Fibroblast of lung (primary cell): ENCODE data around the gene MED26. TPM values are rescaled to one million over a fixed set of nuclear protein-coding genes. Genes with fewer than 3 reads are reported as not detected.

Experiments used
- DNase-seq, 2 donors: peaks; one replicate each; pipeline versions ENCODE4 v3.0.0 to v3.0.0-alpha.2; 2010; ENCODE audit warnings: low read depth in 2 of 2
- H2AFZ ChIP-seq: 2 replicates; pipeline ENCODE4 v1.5.1; 2012; ENCODE audit warnings: low read length, control low read depth, inconsistent platforms
- H3K27ac ChIP-seq: 2 replicates; pipeline ENCODE4 v1.5.1; 2011; ENCODE audit warnings: low read length, control low read depth; ENCODE audit not compliant: insufficient read depth
- H3K27me3 ChIP-seq: 2 replicates; pipeline ENCODE4 v1.5.1; 2011; ENCODE audit warnings: mild to moderate bottlenecking, low read length; ENCODE audit not compliant: control insufficient read depth, insufficient read depth
- H3K36me3 ChIP-seq: 2 replicates; pipeline ENCODE4 v1.5.1; 2011; ENCODE audit warnings: low read length; ENCODE audit not compliant: control insufficient read depth, insufficient read depth
- H3K4me1 ChIP-seq: 2 replicates; pipeline ENCODE4 v1.5.1; 2011; ENCODE audit warnings: low read length; ENCODE audit not compliant: control insufficient read depth, insufficient read depth; ENCODE audit errors: extremely low read depth
- H3K4me2 ChIP-seq: 2 replicates; pipeline ENCODE4 v1.5.1; 2011; ENCODE audit warnings: low read length, control low read depth; ENCODE audit not compliant: insufficient read depth; ENCODE audit errors: extremely low read depth
- H3K4me3 ChIP-seq, 4 experiments: fragments of 200-600 bp in 1 of 4; sonication (generic) in 1 of 4; replicated peaks in 1 of 4; 2 replicates each; pipeline ENCODE4 v1.5.1; 2011 to 2016; ENCODE audit warnings: low read length in 4 of 4, low read depth in 3 of 4, mild to moderate bottlenecking in 3 of 4, control low read depth in 2 of 4, inconsistent platforms in 1 of 4, mixed read lengths in 1 of 4; ENCODE audit not compliant: insufficient read depth in 1 of 4; ENCODE audit errors: control extremely low read depth in 1 of 4
- H3K79me2 ChIP-seq: 2 replicates; pipeline ENCODE4 v1.5.1; 2012; ENCODE audit warnings: mild to moderate bottlenecking, low read length, inconsistent platforms; ENCODE audit not compliant: control insufficient read depth, insufficient read depth
- H3K9ac ChIP-seq: 2 replicates; pipeline ENCODE4 v1.5.1; 2011; ENCODE audit warnings: mild to moderate bottlenecking, low read length, control low read depth; ENCODE audit not compliant: insufficient read depth
- H3K9me3 ChIP-seq: 2 replicates; pipeline ENCODE4 v1.5.1; 2012; ENCODE audit warnings: low read depth, low read length; ENCODE audit not compliant: control insufficient read depth, insufficient read depth
- H4K20me1 ChIP-seq: 2 replicates; pipeline ENCODE4 v1.5.1; 2011; ENCODE audit warnings: low read length; ENCODE audit not compliant: control insufficient read depth, insufficient read depth; ENCODE audit errors: extremely low read depth
- CTCF ChIP-seq, 2 donors: IDR thresholded peaks in 1 of 2; conservative IDR thresholded peaks in 1 of 2; 1 replicate in 1 of 2; 2 replicates in 1 of 2; pipeline ENCODE4 v1.5.1; 2011 to 2012; ENCODE audit warnings: low read length in 2 of 2, control low read depth in 1 of 2, inconsistent platforms in 1 of 2, low read depth in 1 of 2, mild to moderate bottlenecking in 1 of 2
- EZH2 ChIP-seq: IDR thresholded peaks from 2 replicates; pipeline ENCODE4 v1.5.1; 2012; ENCODE audit warnings: low read length, control low read depth, mild to moderate bottlenecking; ENCODE audit errors: missing control alignments
- polyA plus RNA-seq, 2 donors: library from polyadenylated mRNA; depleted of rRNA in 1 of 2; stranded (reverse) in 1 of 2; unstranded in 1 of 2; fragments of >200 nt; gene quantifications; 2 replicates each; pipeline ENCODE4 v1.2.1, GENCODE V29; 2011 to 2012; ENCODE audit warnings: missing spikeins in 1 of 2
- total RNA-seq: library from RNA; depleted of rRNA; stranded (reverse); fragments of >200 nt; gene quantifications from 2 replicates; pipeline ENCODE4 v1.2.1, GENCODE V29; 2014

MED26 gene
- total and polyA plus RNA-seq, 2 donors (not counting 1 experiment from before 2014, with no cell fraction given) = 3.7 to 4.5 TPM

- no peak for DNase-seq
- Histone ChIP-seq H3K36me3 (peaks cover 44% of the 10 kb centered on the region), H2AFZ (no peak overlapping the region), H3K4me2 (no peak overlapping the region), H3K79me2 (no peaks in the 10 kb centered on the region), H3K4me1 (no peaks in the 10 kb centered on the region), H3K9ac (no peak overlapping the region), H4K20me1 (no peaks in the 10 kb centered on the region), H3K9me3 (no peaks in the 10 kb centered on the region), H3K27me3 (no peaks in the 10 kb centered on the region), H3K4me3 (no peak overlapping the region), H3K27ac (no peak overlapping the region)
- TF ChIP-seq CTCF (conservative IDR thresholded peaks at IDR 0.05 in 1 of 2, IDR thresholded peaks at IDR 0.05 in 1 of 2; ENCODE audit: low read depth in 1 of 2, low read length in 2 of 2) = no peak
- no peak for TF ChIP-seq EZH2
Observed at GRCh38 chr19:16527334-16527935, 100.6 kb downstream of the MED26 start.

GRCh38 chr19:16525751-16526481 is 102.1 kb downstream of the MED26 start:
- H3K4me2 ChIP-seq = no peak overlapping the region
- no peaks in the 10 kb centered on the region for H3K9me3 ChIP-seq
- H3K27ac ChIP-seq = no peak overlapping the region
- H3K36me3 ChIP-seq = peaks cover 48% of the 10 kb centered on the region
- no peak overlapping the region for H3K9ac ChIP-seq
- no peaks in the 10 kb centered on the region for H3K4me1 ChIP-seq
- H3K4me3 ChIP-seq = no peak overlapping the region
- no peak for DNase-seq
- H2AFZ ChIP-seq = no peak overlapping the region
- H3K79me2 ChIP-seq = no peaks in the 10 kb centered on the region
- no peak for TF ChIP-seq CTCF (conservative IDR thresholded peaks at IDR 0.05 in 1 of 2, IDR thresholded peaks at IDR 0.05 in 1 of 2; ENCODE audit: low read depth in 1 of 2, low read length in 2 of 2)
- TF ChIP-seq EZH2 = no peak
- H4K20me1 ChIP-seq = no peaks in the 10 kb centered on the region
- H3K27me3 ChIP-seq = no peaks in the 10 kb centered on the region

- H3K4me1 ChIP-seq = no peaks in the 10 kb centered on the region
- H3K27ac ChIP-seq = no peak overlapping the region
- H3K36me3 ChIP-seq = peaks cover 50% of the 10 kb centered on the region
Observed at GRCh38 chr19:16524991-16525734, 102.8 kb downstream of the MED26 start.

More at GRCh38 chr19:16524991-16525734, 102.8 kb downstream of the MED26 start:
- H4K20me1 ChIP-seq = no peaks in the 10 kb centered on the region
- no peak overlapping the region for H2AFZ ChIP-seq
- H3K9ac ChIP-seq = no peak overlapping the region
- DNase-seq = no peak
- H3K27me3 ChIP-seq = no peaks in the 10 kb centered on the region
- H3K9me3 ChIP-seq = no peaks in the 10 kb centered on the region
- TF ChIP-seq CTCF (conservative IDR thresholded peaks at IDR 0.05 in 1 of 2, IDR thresholded peaks at IDR 0.05 in 1 of 2; ENCODE audit: low read depth in 1 of 2, low read length in 2 of 2) = no peak
- no peak for TF ChIP-seq EZH2
- no peaks in the 10 kb centered on the region for H3K79me2 ChIP-seq
- no peak overlapping the region for H3K4me2 ChIP-seq
- H3K4me3 ChIP-seq = no peak overlapping the region
